Cerebellar nuclear complex (tissue), 1 donor: ENCODE data around the gene NFILZ.

Experiments used
- DNase-seq, 2 experiments: peaks; one replicate each; lab custom pipeline; 2025; lab: John Stamatoyannopoulos, UW

NFILZ gene, protein sequence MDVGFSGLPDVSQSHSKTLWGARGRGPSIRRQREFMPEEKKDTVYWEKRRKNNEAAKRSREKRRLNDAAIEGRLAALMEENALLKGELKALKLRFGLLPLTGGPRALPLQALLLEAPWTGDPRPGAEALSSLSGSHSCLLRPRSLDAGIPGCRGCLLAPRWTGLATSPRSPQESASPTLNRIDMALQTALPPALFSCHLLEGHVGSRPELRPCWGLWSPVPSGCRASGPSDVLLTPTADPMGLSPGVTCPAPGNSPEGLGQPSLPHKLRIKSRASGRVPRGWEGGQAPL

DNA sequence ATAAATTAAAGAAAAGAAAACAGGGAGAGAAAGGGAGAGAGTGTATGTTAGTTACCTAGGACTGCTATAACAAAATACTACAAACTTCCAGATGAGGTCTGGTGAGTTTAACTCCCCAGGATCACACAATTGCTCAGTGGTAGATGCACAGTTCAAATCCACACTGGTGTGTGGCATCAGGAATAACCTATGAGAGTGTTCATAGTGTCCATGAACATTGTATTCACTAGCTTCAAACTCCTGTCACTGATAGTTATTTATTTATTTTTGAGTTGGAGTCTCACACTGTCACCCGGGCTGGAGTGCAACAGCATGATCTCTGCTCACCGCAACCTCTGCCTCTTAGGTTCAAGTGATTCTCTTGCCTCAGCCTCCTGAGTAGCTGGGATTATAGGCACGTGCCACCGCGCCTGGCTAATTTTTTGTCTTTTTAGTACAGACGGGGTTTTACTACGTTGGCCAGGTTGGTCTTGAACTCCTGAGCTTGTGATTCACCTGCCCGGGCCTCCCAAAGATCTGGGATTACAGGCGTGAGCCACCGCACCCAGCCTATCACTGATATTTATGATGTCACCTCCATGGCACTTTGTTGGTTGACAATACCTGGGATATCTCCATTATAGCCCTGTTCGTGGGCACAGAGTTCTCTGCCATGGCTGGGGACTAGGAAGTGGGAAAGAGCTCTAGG, at the start of gene NFILZ:
TSS of gene NFILZ (plus strand) at position 638 of the 688 bp plus-strand sequence. CDS start 46,133 bp downstream, outside the sequence.
- DNase-seq, result no peak

DNA sequence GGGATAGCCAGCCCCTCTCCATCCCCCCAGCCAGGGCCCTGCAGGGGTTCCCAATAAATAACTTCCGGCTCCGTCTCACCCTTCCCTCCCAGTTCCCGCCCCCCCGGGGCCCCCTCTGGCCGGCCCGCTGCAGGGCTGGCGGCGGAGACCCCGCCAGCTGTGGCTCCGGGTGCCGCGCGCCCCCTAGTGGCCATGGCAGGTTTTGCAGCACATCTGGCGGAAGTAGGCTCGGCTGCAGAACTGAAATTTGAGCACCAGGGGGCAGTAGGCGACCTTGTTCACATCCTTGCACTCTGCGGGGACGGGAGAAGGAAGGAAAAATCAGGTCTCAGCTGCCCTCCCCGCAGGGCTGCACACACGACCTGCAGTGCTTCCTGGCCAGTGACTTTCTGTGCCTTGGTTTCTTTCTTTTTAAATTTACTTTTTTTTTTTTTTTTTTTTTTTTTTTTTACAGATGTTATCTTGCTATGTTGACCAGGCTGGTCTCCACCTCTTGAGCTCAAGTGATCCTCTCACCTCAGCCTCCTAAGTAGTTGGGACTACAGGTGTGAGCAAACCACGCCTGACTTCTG, 49.6 kb upstream of the NFILZ start:
- DNase-seq, result no peak

DNA sequence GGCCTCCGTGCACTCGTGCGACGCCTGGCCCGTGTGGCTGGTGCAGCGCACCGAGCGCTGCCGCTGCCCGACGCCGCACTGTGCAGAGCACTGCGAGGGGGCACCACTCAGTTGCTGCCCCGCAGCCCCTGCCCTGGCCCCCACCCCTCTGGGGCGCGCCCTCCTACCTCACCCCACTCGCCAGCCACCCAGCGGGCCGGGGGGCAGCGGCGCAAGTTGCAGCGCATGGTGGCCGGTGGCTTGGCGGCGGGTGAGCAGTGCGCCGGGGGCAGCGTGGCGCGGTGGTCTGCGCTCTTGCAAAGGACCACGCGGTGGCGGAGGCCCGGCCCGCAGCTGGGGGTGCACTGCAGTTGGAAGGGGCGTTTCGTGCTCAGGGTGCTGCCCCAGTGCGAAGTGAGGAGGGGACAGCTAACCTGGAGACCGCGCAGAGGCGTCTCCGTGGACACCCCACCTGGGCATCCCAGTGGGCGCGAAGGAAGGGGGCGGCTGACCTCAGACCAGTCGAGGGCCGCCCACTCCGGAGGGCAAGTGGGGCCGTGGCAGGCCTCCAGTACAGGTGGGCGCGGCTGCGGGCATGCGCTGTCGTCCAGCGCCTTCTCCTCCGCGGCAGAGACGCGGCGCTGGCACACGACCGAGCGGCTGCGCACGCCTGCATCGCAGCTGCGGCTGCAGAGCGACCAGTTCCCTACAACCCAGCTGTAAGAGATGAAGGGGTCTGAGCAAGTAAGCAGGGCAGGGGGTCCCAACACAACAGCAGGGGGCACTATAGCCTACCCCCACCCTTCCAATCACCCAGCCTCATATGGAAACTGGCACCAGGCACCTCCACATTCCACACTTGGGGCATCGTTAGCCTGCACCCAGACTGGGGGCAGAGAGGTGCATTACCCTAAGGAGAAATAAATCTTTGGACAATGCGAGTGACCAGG, 45.2 kb upstream of the NFILZ start:
- DNase-seq, result no peak

DNA sequence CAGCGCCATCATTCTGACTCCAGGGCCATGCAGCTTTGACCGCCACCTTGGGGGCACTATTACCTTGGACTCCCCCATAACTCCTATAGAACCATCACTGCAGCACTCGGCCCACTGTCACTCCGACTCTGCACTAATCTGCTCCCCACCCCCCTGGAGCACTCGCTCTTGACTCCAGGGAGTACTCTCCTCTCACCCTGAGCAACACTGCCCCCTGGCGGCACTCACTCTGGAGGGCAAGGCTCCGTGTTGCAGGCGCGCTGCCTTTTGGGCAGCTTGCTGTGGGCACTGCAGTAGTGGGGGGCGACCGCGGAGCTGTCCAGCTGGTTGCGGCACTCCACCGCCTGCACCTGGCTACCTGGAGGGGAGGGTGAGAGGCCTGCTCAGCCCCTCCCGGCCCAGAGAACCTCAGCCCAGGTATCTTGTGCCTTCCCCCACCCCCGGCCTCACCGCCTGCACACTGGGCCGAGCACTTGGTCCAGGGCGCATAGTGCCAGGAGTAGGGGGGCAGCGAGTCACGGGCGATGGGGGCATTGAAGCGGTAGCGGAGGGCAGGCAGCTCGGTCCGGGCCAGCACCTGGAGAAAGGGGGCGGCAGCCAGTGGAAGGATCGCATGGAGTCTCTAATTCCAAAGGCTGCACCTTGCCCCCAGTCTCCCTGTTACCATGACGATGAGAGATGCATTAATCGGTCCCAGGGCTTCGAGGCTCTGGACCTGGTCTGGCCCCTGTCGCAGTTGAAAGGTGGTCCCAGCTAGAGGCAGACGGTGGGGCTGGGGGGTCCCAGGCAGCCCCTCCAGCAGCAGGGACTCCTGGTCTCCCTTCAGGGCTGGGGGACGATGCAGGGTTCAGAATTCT, 44.3 kb upstream of the NFILZ start:
- DNase-seq, result no peak

DNA sequence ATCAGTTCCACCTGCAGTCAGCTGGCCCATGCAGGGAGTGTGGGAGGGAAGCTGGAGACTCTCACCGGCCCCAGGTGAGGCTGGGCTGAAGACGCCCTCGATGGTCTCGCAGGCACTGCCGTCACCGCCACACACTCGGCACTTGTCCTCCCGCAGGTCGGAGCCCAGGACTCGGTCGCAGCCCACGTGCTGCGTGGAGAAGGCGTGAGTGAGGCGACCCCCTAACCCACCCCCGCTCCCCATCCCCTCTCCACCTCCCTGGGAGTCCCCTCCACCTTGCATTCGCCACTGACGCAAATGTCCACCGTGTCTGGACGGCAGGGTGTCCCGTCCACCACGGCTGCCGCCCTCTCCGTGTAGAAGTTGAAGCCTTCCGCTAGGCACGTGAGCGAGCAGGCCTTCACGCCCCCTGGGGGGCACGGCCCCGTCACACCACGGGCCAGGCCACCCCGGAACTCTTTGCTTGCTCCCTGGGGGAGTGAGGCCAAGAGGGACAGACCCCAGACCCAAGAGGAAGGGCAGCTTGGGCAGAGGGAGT, 41.2 kb upstream of the NFILZ start:
- no peak for DNase-seq

DNA sequence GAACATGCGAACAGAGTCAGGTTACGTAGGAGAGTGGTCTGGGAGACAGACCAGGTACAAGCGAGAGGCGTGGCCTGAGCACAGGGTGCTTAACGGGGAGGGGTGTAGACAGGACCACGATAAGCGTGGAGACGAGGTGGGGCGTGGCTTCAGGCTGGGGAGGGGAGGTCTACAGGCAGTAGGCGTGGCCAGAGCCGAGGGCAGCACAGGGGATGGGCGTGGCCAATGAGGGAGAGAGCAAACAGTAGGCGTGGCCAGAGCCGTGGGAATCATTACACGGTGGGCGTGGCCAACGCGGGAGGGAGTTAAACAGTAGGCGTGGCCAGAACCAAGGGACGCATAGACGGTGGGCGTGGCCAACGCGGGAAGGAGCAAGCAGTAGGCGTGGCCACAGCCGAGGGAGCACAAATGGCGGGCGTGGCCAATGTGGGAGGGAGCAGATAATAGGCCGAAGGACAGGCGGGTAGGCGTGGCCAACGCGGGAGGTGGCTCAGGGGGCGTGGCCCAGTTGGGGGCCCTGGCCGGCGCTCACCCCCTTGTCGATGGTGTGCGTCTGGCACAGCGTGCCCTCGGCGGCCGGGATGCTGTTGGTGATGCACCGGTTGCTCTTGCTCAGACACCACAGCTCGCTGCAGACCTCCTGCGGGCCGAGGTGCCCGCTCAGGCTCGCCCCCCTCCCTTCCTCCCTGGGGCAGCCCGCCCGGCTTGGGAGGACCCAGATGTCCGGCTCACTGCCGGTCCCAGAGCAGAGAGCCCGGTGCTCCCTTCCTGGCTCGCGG, 38.0 kb upstream of the NFILZ start:
- DNase-seq, result no peak

DNA sequence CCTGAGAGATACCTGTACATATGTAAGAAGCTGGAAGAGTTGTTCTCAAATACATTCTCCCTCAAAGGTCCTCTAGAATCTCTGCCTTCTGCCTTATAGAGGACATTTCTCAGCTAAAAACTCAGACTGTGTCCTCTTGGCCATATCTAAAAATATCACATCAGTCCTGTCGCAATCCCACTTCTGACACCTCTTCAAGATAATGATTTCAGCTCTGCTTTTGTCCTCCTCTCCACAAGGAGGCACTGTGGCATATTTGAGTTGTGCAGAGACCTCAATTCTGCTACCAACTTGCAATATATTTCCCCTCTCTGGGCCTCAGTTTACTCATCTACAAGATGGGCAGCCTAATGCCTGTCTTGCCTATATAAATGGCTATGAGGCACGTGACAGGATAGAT, 36.5 kb upstream of the NFILZ start:
- no peak for DNase-seq

DNA sequence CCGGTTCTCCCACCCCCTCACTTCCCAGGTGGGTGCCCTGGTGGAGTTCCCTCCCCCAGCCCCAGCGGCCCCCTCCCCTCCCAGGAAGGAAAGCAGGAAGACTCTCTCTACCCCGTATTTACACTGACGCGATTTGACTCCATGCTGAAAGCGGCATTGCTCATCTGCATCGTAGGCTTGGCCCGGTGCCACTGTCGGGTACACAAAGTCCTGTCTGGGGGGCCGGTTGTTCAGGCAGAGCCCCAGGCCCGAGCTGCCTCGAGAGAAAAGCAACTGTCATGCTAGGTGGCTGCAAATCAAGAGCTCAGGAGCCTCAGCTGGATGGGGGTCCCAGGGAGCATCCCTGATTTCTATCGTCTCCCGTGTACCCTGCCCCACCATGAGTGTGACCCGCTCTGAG, 34.8 kb upstream of the NFILZ start:
- DNase-seq, result no peak

DNA sequence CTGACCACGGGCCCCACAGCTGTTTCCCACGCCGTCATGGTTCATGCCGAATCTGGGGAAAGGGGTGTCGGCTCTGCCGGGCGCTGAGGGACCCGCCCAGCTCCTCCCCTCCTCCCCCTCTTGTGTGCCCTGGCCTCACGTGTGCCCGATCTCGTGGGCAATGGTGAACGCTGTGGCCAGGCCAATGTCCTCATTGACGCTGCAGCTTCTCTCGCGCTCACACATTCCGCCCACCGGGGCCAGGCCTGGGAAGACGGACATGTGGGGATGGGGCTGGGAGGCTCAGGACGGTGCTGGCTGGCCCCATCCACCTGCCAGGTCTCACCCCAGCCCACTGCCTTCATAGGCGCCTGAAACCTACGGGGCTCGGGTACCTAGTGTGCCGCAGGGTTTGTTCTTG, 34.3 kb upstream of the NFILZ start:
- no peak for DNase-seq

DNA sequence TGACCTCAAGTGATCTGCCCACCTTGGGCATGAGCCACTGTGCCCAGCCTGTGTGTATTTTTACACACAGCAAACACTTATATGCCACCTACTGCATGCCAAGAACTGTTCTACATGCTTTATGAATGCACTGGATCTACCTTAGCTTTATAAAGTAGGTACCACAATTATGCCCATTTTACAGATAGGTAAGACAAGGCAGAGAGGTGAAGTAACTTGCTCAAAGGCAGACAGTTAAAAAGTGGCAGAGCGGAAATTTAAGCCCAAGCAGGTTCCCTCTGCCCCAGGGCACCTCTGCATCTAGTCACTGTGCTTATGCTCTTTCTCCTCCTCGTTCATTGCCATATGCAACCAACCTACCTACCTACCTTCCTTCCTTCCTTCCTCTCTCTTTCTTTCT, 30.4 kb upstream of the NFILZ start:
- DNase-seq, result no peak

DNA sequence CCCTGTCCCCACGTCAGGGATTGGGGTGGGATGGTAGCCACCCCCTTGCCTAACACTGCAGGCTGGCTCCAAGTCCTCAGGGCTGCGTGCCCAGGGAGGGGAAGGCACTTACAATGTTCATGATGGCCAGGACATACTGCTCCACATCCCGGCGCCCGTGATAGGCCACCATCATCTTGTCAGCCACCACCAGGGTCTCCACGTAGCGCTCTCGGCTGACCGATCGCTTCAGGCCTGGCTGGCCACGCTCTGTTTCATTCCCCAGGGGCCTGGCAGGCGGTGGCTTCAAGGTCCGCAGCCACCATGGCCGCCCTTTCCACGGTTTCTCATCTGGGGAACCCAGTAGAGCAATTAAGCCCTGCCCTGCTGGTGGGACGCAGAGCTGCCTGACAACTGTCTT, 29.6 kb upstream of the NFILZ start:
- DNase-seq, result no peak

DNA sequence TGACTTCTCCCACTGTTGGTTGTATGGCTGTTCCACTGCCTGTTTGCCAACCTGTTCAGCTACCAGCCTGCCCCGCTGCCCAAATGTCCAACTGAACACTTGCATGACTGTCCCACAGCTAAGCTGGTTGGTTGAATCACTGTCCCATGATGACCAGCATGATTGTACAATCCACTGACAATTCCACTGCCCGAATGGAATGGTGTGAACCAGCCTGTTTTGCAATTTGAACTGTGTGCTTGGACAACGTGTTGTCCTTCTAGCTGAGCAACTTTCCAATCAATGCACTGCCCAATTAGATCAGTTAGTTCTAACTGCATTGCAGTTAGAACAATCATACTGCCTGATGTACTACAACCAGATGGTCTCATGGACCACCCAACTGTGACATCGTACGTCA, 28.6 kb upstream of the NFILZ start:
- no peak for DNase-seq

DNA sequence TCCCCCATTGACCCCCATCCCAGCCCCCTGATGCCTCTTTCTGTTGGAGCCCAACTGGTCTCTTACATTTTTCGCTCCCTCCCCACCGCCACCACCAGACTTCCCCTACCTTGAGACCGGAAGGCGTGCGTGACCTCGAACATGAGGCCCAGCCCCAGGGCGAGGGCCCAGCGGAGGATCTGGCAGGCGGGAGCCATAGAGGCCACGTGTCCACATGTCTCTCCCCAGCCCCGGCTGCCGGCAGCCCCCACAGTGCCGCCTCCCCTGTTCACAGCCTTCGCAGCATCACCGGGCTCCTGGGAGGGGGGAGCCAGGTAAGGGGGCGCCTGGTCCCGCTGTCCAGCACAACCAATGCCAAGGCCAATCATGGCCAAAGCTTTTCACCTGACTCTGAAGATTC, 24.9 kb upstream of the NFILZ start:
- DNase-seq, result no peak

DNA sequence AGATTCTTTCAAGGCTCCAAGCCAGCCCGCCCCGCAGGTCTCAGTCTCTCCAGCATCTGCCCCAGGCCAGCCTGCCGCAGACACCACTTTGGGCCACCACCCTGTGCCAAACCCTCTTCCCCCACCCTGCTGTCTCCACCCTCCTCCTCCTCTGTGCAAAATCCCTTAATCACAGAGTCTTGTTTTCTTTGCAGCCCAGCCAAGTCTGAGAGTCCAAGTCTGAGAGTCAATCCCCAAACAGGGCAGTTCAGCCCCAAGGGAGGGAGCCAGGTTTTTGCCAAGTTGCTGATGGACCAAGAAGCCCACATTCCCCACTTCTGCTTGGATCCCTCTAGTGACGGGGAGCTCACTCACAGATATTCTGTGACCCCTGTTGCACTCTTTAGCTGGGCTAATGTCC, 23.0 kb upstream of the NFILZ start:
- no peak for DNase-seq

DNA sequence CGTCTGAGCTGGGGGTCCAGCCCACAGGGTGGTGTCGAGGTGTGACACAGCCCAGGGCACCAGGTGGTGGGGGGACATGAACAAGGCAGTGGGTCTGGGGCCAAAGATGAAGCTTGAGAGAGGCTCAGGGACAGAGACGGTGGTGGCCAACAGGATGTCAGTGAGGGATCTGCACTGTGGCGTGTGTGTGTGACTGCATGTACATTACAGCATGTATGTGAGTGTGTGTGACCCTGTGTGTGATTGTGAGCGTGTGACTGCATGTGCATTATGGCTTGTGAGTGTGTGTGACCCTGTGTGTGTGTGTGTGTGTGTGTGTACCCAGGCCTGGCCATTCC, 21.5 kb upstream of the NFILZ start:
- no peak for DNase-seq

DNA sequence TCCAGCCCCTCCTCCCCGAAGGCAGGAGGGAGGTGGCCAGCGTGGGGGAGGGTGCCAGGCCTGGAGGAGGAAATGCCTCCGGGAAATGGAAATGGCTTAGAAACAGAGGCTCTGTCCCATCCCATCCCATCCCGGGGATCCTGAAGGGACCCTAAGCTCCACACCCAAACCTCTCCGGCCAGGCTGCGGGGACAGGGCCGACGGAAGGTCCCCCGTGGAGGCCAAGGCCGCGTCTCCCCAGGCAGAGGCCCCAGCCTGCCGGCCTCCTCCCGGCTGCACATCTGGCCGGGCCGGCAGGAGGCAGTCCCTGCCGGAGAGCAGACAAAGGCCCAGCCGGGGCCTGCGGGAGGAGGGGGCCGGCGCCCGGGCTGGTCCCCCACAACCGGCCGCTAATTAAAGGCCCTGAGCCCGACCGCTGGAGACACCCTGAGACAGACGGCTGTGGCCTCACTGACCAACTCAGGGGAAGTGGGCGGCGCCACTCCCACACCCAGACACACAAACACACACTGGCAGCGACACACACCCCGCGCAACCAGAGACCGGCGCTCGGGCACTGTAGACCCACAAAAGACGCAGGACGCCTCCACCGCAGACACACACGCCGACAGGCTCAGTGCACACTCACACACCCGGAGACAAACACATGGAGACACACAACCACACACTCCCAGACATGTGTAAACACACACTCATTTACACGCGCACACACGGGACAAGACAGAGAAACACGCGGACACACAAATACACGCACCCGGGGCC, 21.0 kb upstream of the NFILZ start:
- no peak for DNase-seq

DNA sequence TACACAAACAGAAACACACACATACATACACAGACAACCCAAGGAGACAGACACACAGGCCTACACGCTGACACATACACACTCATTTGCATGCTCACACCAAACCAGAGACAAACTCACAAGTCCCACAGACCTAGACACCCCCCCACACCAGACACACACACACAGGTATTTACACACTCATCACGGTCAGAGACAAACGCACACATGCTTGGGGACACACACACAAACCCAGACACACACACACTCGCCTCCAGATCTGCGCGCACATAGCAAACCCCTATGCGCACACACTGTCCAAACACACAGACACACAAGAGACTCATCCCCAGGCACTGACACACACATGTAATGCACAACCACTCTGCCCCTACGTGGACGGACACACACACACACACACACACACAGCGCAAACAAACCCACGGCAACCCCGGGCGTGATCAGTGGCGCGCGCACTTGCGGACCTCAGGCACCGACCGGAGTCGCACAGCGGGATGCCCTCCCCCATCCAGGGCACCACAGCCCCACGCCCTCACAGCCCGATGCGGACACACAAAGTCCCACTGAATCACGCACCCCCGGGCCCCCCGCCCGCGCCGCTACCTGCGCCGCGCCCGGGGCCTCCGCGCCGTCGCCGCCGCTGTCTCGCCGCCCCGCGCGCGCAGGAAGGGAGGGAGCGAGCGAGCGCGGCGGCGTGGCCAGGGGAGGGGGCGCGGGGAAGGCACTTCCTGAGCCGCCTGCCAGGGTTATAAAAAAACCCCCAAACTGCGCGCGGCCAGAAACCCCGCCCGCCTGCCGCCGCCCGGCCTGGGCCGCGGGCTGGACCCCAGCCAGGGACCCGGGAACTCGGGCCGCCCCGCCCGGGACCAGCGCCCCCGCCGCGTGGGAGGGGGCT, 20.1 kb upstream of the NFILZ start, which contains the start of gene ADAMTS10:
TSS of gene ADAMTS10 (minus strand) at position 675 of the 895 bp plus-strand sequence. CDS start 5,005 bp downstream, outside the sequence.
- DNase-seq, result no peak

DNA sequence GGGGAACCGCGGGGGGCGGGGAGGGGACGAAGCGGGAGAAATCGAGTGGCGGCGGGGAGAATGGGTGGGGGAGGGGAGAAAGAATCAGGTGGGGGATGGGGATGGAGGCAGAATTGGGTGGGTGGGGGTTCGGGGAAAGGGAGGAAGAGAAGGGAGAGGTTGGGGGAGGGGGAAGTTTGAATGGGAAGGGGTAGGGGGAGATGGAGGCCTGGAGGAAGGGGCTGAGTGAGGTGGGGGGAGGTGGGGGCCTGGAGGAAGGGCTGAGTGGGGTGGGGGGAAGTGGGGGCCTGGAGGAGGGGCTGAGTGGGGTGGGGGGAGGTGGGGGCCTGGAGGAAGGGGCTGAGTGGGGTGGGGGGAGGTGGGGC, 19.5 kb upstream of the NFILZ start:
- DNase-seq, result no peak
